Activated CD8-positive, alpha-beta T cell treated with anti-CD3 and anti-CD28 coated beads for 36 hours (primary cell): Measurements from ENCODE around the gene OR10G8. TPM values are rescaled to one million over a fixed set of nuclear protein-coding genes. Genes with fewer than 3 reads are reported as not detected.

Experiments used
- ATAC-seq: fragments of 200-7000 bp; cut with Tn5 transposase; one replicate; pipeline ENCODE4 v1.10.0; 2021; ENCODE audit warnings: mild to moderate bottlenecking, moderate library complexity
- CTCF ChIA-PET: fragments of 350-600 bp; sonication (Branson Sonifier 250); formaldehyde crosslinking; loops from one replicate; lab custom pipeline; 2021; ENCODE audit warnings: antibody characterized with exemption; lab: Charles Lee
- POLR2A ChIA-PET: fragments of 350-600 bp; sonication (Branson Sonifier 250); formaldehyde crosslinking; loops from one replicate; lab custom pipeline; 2021; ENCODE audit warnings: antibody characterized with exemption; lab: Charles Lee
- DNase-seq: peaks from one replicate; pipeline ENCODE4 v3.0.0-alpha.2; 2020
- H3K27ac Mint-ChIP-seq: one replicate; pipeline ENCODE4 v1.8.0; 2021; ENCODE audit warnings: mild to moderate bottlenecking, mixed read lengths
- H3K27me3 Mint-ChIP-seq: one replicate; pipeline ENCODE4 v1.8.0; 2021; ENCODE audit warnings: mixed read lengths
- H3K36me3 Mint-ChIP-seq: one replicate; pipeline ENCODE4 v1.8.0; 2021; ENCODE audit warnings: low read depth, mixed read lengths
- H3K4me1 Mint-ChIP-seq: one replicate; pipeline ENCODE4 v1.8.0; 2021; ENCODE audit warnings: low read depth, mixed read lengths
- H3K4me3 Mint-ChIP-seq: one replicate; pipeline ENCODE4 v1.8.0; 2021; ENCODE audit warnings: mild to moderate bottlenecking, moderate library complexity, mixed read lengths
- H3K9me3 Mint-ChIP-seq: one replicate; pipeline ENCODE4 v1.8.0; 2021; ENCODE audit warnings: mixed read lengths
- CTCF ChIP-seq: fragments of 200-600 bp; IDR thresholded peaks from one replicate; pipeline ENCODE4 v1.8.0; 2022; ENCODE audit warnings: antibody characterized with exemption, mild to moderate bottlenecking
- intact Hi-C: fragments of 100-400 bp; cut with micrococcal nuclease; formaldehyde crosslinking; loops from one replicate; pipeline ENCODE4 v1.10.0; 2022
- total RNA-seq, 2 experiments: library from RNA; stranded (reverse); gene quantifications; one replicate each; pipeline ENCODE4 v1.2.3, GENCODE V29; 2021

Gene OR10G8
- total RNA-seq, 2 experiments from 2014 or later, result not detected

- CTCF ChIA-PET, result no interaction called here
Measured at GRCh38 chr11:124036666-124037065, 10.1 kb downstream of the OR10G8 start.

DNA sequence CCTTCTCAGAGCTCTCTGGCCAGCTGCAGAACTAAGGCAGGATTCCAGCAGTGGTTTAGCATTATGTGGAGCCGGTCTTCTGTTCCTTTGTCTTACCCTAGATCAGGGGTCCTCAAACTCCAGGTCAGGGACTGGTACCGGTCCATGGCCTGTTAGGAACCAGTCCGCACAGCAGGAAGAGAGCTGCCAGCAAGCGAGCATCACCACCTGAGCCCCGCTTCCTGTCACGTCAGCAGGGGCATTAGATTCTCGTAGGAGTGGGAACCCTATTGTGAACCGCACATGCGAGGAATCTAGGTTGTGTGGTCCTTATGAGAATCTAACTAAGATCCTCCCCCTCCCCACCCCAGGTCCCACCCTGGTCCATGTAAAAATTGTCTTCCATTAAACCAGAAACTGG lies 13.0 kb downstream of the OR10G8 start:
- peaks cover 6% of the 10 kb centered on the region for H3K27me3 Mint-ChIP-seq
- H3K36me3 Mint-ChIP-seq, result no peaks in the 10 kb centered on the region
- intact Hi-C loops, result no loop called here
- POLR2A ChIA-PET, result no interaction called here
- H3K27ac Mint-ChIP-seq, result no peak overlapping the region
- H3K9me3 Mint-ChIP-seq, result no peaks in the 10 kb centered on the region
- no peak overlapping the region for H3K4me3 Mint-ChIP-seq
- no peak for ATAC-seq
- no peaks in the 10 kb centered on the region for H3K4me1 Mint-ChIP-seq
- CTCF ChIA-PET, result no interaction called here
- no peak for DNase-seq
- no peak for TF ChIP-seq CTCF

More at GRCh38 chr11:124036666-124037065, 10.1 kb downstream of the OR10G8 start:
- ATAC-seq (no peak), DNase-seq (no peak)
- intact Hi-C loops, result no loop called here
- H3K27ac Mint-ChIP-seq, result no peak overlapping the region
- no peaks in the 10 kb centered on the region for H3K9me3 Mint-ChIP-seq
- no peak overlapping the region for H3K4me3 Mint-ChIP-seq
- H3K36me3 Mint-ChIP-seq, result no peaks in the 10 kb centered on the region
- H3K27me3 Mint-ChIP-seq, result peaks cover 6% of the 10 kb centered on the region
- no peaks in the 10 kb centered on the region for H3K4me1 Mint-ChIP-seq
- no peak for TF ChIP-seq CTCF
- POLR2A ChIA-PET, result no interaction called here

DNA sequence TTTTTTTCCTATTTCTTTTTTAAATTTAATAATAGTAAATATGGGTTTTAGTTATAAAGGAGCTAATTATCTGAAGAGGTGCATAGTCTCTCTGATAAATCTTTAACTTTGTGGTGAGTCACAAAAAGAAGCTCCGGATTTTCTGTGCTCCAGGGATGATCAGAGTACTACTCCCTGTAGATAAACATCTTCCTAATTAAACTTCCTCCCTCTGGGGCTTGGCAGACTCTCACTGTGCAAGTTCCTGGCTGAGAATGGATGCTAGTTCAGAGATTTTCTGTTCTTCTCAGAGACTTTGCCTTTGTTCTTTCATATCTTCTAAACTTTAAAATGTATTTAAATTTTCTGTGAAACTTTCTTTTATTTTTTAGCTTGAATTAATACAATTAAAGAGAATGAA lies 14.7 kb downstream of the OR10G8 start, which contains the start of gene OR10G7:
Gene OR10G7 (minus strand): TSS at position 72 of the 400 bp plus-strand sequence. CDS start 2,324 bp downstream, outside the sequence.
- Mint-ChIP-seq H3K4me1 (no peaks in the 10 kb centered on the region), H3K36me3 (no peaks in the 10 kb centered on the region), H3K27me3 (peaks cover under 1% of the 10 kb centered on the region), H3K9me3 (no peaks in the 10 kb centered on the region), H3K27ac (no peak within 1 kb of the TSS), H3K4me3 (no peak within 1 kb of the TSS)
- ATAC-seq (no peak), DNase-seq (no peak)
- ChIA-PET POLR2A (no interaction called here), CTCF (no interaction called here)
- no peak for TF ChIP-seq CTCF
- intact Hi-C loops, result no loop called here

DNA sequence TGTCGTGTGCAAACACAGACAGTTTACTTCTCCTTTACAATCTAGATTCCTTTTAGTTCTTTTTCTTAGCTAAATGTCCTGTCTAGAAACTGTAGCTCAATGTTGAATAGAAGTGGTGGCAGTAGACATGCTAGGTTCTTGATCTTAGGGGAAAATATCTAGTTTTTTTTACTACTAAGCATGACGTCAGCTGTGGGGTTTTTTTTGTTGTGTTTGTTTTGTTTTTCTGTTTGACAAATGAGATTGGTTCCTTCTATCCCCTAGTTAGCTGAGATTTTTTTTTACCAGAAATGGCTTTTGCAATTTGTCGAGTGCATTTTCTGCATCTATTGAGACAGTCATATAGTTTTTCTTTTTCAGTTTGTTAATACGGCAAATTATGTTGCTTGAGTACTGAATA lies 16.8 kb downstream of the OR10G8 start:
- POLR2A ChIA-PET, result no interaction called here
- no peak for ATAC-seq
- H3K27ac Mint-ChIP-seq, result no peak overlapping the region
- H3K9me3 Mint-ChIP-seq, result no peaks in the 10 kb centered on the region
- CTCF ChIA-PET, result no interaction called here
- no peak for DNase-seq
- no peak overlapping the region for H3K4me3 Mint-ChIP-seq
- H3K27me3 Mint-ChIP-seq, result peaks cover 5% of the 10 kb centered on the region
- intact Hi-C loops, result no loop called here
- H3K4me1 Mint-ChIP-seq, result no peaks in the 10 kb centered on the region
- no peaks in the 10 kb centered on the region for H3K36me3 Mint-ChIP-seq
- TF ChIP-seq CTCF, result no peak

- ChIA-PET CTCF (no interaction called here), POLR2A (no interaction called here)
- H3K4me1 Mint-ChIP-seq, result peaks cover 2% of the 10 kb centered on the region
- TF ChIP-seq CTCF, result no peak
- no peak overlapping the region for H3K27ac Mint-ChIP-seq
- no peak overlapping the region for H3K4me3 Mint-ChIP-seq
- ATAC-seq (peak; percentile 34), DNase-seq (no peak)
- H3K27me3 Mint-ChIP-seq, result peaks cover 12% of the 10 kb centered on the region
- intact Hi-C loops, result no loop called here
- H3K36me3 Mint-ChIP-seq, result no peaks in the 10 kb centered on the region
- H3K9me3 Mint-ChIP-seq, result no peaks in the 10 kb centered on the region
Measured at GRCh38 chr11:124050748-124051147, 24.1 kb downstream of the OR10G8 start.
